T47D (cell line): Measurements from ENCODE around the gene TNIK.

Source experiments
- DNase-seq, 2 experiments: peaks; one replicate each; pipeline versions ENCODE4 v3.0.0 to v3.0.0-alpha.2; 2011 to 2012; ENCODE audit warnings: low read depth in 1 of 2, low spot score in 1 of 2
- JUND ChIP-seq: IDR thresholded peaks from 2 replicates; pipeline ENCODE4 v1.6.1; 2012; ENCODE audit warnings: low read depth
- in situ Hi-C: cut with HindIII; loops from 2 replicates; pipeline ENCODE4 v1.10.0; 2016; ENCODE audit warnings: low sequenced_read_pairs, low pct_unique_long_range_greater_than_20kb

The TNIK gene

GRCh38 chr3:171264758-171265157, 195.4 kb downstream of the TNIK start:
- in situ Hi-C loops: no loop called here
- DNase-seq: no peak
- no peak for TF ChIP-seq JUND

DNA sequence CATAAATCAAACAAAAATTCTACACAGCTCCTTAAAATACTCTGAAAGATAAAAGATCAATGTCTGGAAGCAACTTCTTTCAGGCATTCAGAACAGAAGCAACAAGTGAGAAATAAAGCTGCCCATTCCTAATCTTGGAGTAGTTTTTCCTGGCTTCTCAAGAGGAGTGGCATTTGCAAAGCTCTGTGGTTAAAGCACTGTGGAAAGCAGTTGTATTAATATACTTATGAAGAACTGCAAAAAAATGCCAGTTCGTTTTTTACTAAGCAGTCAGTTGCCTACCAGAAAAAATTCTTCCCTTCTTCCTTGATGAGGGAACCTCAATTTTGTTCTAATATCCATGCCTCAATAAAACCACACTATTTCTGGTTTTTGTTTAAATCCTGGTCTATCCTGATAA, 197.8 kb downstream of the TNIK start:
- in situ Hi-C loops: no loop called here
- TF ChIP-seq JUND: no peak
- DNase-seq: no peak

DNA sequence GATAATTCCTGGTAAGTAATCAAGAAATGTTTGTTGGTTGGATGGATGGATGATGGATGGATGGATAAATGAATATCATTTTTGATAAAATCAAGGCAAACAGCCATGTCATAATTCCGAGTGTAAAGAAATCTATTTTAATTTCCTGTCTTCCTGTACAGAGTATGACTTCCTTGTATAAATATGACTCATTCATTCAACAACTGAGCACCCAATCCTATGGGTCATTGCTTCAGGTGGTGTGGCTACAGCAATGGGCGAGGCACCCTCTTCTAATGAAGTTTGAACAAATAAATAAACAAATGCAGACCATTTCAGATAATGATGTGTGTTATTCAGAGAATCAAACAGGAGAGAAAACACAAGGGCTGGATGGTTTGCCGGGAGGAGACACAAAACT, 198.7 kb downstream of the TNIK start:
- TF ChIP-seq JUND: peak; percentile 85
- in situ Hi-C loops: no loop called here
- peak; percentile 45 to 74 for DNase-seq

GRCh38 chr3:171260899-171261298, 199.3 kb downstream of the TNIK start:
- in situ Hi-C loops: no loop called here
- no peak for TF ChIP-seq JUND
- no peak for DNase-seq

GRCh38 chr3:171260466-171260865, 199.7 kb downstream of the TNIK start:
- in situ Hi-C loops: no loop called here
- TF ChIP-seq JUND: no peak
- no peak for DNase-seq

GRCh38 chr3:171258316-171258715, 201.9 kb downstream of the TNIK start:
- in situ Hi-C loops: no loop called here
- DNase-seq: no peak

DNA sequence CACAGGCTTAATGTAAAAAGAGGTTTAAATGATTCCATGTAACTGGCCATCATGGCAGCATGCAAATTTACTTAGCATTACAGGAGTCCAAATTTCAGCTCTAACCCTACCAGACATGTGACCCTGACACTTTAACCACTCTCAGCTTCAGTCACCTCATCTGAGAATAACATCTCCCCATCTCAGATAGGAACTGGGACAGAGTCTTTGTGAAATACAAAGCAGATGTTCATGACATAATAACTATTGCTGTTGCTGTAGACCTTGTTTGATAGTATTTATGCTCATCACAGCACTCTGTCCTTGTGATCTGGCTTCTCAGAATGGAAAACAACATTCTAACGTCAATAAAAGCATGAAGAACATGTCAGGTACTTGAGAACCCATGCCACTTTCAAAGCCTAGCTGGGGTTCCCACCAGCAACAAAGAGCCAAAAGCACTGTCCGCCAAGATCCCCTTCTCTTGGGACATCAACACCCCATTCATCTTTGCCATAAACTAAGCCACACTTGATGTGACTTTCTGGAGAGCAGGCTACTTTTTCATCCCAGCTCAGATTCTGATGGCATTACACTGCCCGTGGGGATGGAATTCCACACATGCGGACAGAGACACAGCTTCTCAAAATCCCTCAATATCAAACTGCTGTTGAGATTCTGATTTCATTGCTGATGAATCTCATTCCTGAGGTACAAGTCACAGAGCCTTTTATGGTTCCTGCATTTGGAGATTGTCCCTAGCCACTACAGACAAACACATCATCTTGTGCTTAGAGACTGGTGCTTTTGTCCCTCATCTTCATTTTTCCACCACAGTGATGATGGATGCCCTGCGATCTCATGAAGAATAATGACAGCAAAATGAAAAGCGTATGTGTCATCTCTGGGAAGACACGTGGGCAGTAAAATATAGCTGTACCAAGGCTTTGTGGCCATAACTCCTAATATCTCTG, 202.7 kb downstream of the TNIK start:
- in situ Hi-C loops: no loop called here
- DNase-seq: no peak
- TF ChIP-seq JUND: no peak

More at GRCh38 chr3:171258316-171258715, 201.9 kb downstream of the TNIK start:
- no peak for TF ChIP-seq JUND

DNA sequence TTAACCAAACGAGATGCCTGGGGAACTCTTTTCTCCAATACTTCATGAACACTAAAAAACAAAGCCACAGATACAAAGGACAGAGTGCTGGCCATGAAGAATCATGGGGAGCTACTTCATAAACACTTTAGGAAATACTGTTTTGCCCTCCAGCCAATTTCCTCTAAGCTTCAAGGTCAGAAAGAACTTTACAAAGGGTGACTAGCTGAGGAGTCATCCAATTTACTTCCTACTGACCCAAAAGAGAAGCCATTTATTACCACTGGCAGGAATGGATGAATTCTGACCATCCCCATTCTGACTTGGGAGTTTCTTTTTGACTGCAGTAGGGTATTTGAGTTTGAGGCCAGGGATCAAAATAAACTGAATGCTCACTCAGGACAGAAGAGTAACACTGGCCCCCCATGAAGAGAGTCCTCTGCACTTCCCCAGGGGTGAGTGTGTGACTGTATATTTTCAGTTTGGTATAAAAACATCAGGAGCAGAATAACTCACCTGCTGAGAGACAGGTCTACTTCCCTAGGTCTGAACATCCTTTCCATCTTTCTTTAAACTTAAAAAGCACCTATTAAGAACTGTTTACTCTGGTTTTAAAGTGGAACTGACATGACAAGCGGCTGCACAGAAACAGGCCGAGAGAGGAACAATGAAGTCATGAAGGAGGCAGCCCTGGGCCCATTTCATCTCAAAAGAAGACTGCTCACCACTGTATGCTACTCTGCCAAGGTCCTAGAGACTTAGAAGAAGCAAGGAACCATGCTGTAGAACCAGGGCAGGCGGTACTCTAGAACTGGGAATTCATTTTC, 203.6 kb downstream of the TNIK start:
- in situ Hi-C loops: no loop called here
- DNase-seq: no peak
- no peak for TF ChIP-seq JUND

DNA sequence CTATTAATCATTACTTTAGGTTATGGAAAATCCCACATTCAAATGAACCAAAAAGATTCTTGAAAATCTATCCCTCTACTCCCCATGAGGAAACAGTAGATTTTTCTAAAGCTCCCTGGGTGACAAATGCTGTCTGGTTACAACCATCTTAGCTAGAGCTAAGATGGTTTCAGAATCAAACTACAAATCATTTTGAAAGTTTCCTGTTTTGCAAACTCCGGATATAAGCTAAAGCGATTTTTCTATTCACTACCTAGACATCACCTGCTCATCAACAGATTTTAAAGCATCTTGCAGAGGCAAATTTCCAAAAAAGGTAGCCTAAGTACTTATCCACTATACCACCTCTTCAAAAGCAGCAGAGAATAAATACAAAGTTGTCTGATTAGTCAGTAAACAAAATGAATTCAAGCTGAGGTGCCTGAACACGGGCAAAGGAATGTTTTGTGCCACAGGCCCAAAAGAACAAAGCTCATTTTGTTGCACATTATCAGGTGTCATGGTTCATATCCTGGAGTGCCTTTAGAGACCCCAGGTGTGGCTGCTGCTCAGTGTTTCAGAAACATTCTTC, 204.9 kb downstream of the TNIK start:
- in situ Hi-C loops: no loop called here
- no peak for TF ChIP-seq JUND
- DNase-seq: no peak

- DNase-seq: no peak
- TF ChIP-seq JUND: no peak
- in situ Hi-C loops: no loop called here
Observed at GRCh38 chr3:171254315-171254714, 205.9 kb downstream of the TNIK start.

DNA sequence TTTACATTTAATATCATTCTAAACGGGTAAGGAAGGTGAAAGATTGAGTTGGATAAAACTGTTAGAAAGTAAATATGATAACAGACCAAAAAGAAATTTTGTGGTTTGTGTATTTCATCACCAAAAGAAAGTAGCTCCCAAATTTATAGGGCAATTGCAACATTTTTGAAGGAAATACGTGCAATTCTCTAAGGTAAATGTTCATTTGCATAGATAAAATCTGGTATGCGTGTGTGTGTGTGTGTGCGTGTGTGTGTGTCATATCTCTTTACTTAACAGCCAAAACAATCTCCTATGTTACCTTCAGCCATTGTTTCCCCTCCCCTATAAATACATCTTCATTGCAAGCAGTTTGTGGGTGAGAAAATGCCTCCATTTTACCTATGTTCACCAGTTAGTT, 208.4 kb downstream of the TNIK start:
- in situ Hi-C loops: no loop called here
- TF ChIP-seq JUND: no peak
- DNase-seq: no peak

GRCh38 chr3:171250444-171250843, 209.8 kb downstream of the TNIK start:
- TF ChIP-seq JUND: no peak
- in situ Hi-C loops: no loop called here
- DNase-seq: no peak

GRCh38 chr3:171249245-171249644, 211.0 kb downstream of the TNIK start:
- no peak for DNase-seq

More at GRCh38 chr3:171249245-171249644, 211.0 kb downstream of the TNIK start:
- no peak for TF ChIP-seq JUND
- in situ Hi-C loops: no loop called here
